Left ventricle myocardium inferior (tissue), 1 donor: Measurements from ENCODE around the gene LDB2. TPM values are rescaled to one million over a fixed set of nuclear protein-coding genes. Genes with fewer than 3 reads are reported as not detected.

Experiments used
- DNase-seq: peaks from one replicate; pipeline ENCODE4 v3.0.0-alpha.2; 2020
- H3K27ac ChIP-seq: fragments of 200-600 bp; replicated peaks from 2 replicates; pipeline ENCODE4 v1.8.0; 2021
- H3K27me3 ChIP-seq: fragments of 200-600 bp; 2 replicates; pipeline ENCODE4 v1.8.0; 2021; ENCODE audit warnings: low read depth
- H3K36me3 ChIP-seq: fragments of 200-600 bp; 2 replicates; pipeline ENCODE4 v1.8.0; 2021
- H3K4me1 ChIP-seq: fragments of 200-600 bp; 2 replicates; pipeline ENCODE4 v1.8.0; 2021
- H3K4me3 ChIP-seq: fragments of 200-600 bp; 2 replicates; pipeline ENCODE4 v1.8.0; 2021; ENCODE audit warnings: mild to moderate bottlenecking, moderate library complexity
- H3K9me3 ChIP-seq: fragments of 200-600 bp; replicated peaks from 2 replicates; pipeline ENCODE4 v1.8.0; 2021
- CTCF ChIP-seq: fragments of 200-600 bp; IDR thresholded peaks from 2 replicates; pipeline ENCODE4 v1.8.0; 2021; ENCODE audit warnings: antibody characterized with exemption, mild to moderate bottlenecking, borderline replicate concordance
- intact Hi-C: fragments of 100-400 bp; cut with micrococcal nuclease; formaldehyde crosslinking; loops from one replicate; pipeline ENCODE4 v1.11.0; 2022
- total RNA-seq: library from RNA; stranded (reverse); fragmentation: NEBNext Ultra II Directional; extraction: Animal tissue kit (Norgen Biotek cat#: 25700); gene quantifications from one replicate; pipeline ENCODE4 v1.2.1, GENCODE V29; 2021
- donor health status: DM: no; HTN: yes; CAD: no; lungs with severe emphysema.

LDB2 gene
- total RNA-seq, 1 donor from 2014 or later: 29.6 TPM

GRCh38 chr4:16608123-16608522 lies 290.3 kb downstream of the LDB2 start:
- no peak for DNase-seq

DNA sequence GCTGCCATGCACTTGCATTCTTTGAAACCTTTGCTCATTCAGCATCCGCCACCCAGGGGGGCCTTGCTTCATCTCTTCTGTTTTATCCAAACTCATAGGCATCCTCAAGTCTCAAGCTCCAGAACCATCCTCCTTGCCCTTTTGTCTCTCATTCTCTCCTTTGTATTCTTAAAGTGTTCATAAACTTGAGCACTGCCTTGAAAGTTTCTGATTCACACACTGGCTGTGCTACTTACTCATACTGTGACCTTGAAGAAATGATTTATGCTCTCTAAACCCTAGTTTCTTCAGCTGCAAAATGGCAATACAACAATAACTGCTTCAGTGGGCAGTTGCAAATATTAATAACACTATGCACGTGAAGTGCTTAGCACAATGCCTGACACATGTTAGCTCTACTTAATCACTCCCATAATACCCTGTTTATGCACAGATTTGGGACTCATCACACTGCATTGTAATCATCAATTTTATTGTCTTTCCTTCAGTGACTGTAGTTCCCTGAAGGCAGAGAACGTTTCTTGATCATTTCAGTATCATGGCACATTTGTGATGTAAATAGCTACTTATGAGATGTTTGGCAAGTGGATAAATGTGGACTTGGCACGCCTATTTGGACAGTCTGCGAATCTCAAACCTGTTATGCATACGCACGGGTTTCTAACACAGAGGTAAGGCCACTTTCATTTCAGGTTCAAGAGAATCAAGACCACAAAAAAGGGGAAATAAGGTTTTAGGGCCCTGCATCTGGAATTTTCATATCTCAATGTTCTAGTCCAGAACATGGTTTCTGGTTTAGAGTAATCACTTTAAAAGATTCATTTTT lies 291.0 kb downstream of the LDB2 start:
- Histone ChIP-seq H3K9me3 (peaks cover 13% of the 10 kb centered on the region), H3K27me3 (no peaks in the 10 kb centered on the region), H3K4me3 (no peak overlapping the region), H3K27ac (no peak overlapping the region), H3K36me3 (no peaks in the 10 kb centered on the region), H3K4me1 (peaks cover 8% of the 10 kb centered on the region)
- no peak for TF ChIP-seq CTCF
- no peak for DNase-seq
- intact Hi-C loops: no loop called here

More at GRCh38 chr4:16608123-16608522, 290.3 kb downstream of the LDB2 start:
- no peak for TF ChIP-seq CTCF
- H3K27ac ChIP-seq: no peak overlapping the region
- H3K27me3 ChIP-seq: no peaks in the 10 kb centered on the region
- no peak overlapping the region for H3K4me3 ChIP-seq
- peaks cover 8% of the 10 kb centered on the region for H3K4me1 ChIP-seq
- no peaks in the 10 kb centered on the region for H3K36me3 ChIP-seq
- intact Hi-C loops: no loop called here
- peaks cover 19% of the 10 kb centered on the region for H3K9me3 ChIP-seq

DNA sequence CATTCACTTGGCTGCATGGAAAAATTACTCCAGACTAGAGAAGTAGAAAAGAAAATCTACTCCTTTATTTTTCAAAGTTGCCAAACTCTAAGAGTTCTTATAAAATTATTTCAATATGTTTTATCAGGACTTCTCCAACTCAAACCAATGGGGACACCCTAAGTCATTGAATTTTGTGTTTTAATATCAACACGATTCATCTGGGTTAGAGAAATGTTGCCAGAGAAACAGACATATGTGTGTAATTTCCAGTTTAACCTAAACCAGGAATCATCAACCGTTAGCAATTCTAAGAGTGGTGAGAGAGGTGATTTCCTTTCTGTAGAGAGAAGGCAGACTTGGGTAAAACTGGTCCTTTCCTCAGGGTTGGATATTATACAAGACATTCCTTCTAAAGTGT lies 291.8 kb downstream of the LDB2 start:
- no peak overlapping the region for H3K4me3 ChIP-seq
- DNase-seq: no peak
- H3K4me1 ChIP-seq: peaks cover 8% of the 10 kb centered on the region
- no peaks in the 10 kb centered on the region for H3K36me3 ChIP-seq
- intact Hi-C loops: no loop called here
- H3K27ac ChIP-seq: no peak overlapping the region
- H3K27me3 ChIP-seq: no peaks in the 10 kb centered on the region
- TF ChIP-seq CTCF: no peak
- H3K9me3 ChIP-seq: peaks cover 10% of the 10 kb centered on the region

- DNase-seq: no peak
- Histone ChIP-seq H3K9me3 (peaks cover 4% of the 10 kb centered on the region), H3K36me3 (no peaks in the 10 kb centered on the region), H3K4me1 (peaks cover 12% of the 10 kb centered on the region), H3K27me3 (no peaks in the 10 kb centered on the region), H3K27ac (no peak overlapping the region), H3K4me3 (no peak overlapping the region)
- no peak for TF ChIP-seq CTCF
- intact Hi-C loops: no loop called here
Measured at GRCh38 chr4:16603178-16603577, 295.3 kb downstream of the LDB2 start.

- Histone ChIP-seq H3K9me3 (peaks cover 9% of the 10 kb centered on the region), H3K27ac (peak overlapping the region; percentile 64), H3K27me3 (no peaks in the 10 kb centered on the region), H3K4me1 (peaks cover 22% of the 10 kb centered on the region), H3K36me3 (no peaks in the 10 kb centered on the region), H3K4me3 (no peak overlapping the region)
- intact Hi-C loops: no loop called here
- no peak for DNase-seq
- TF ChIP-seq CTCF: no peak
Measured at GRCh38 chr4:16598597-16599206, 299.7 kb downstream of the LDB2 start.
